ENCODE measurements around the gene MEIS2.

DNA sequence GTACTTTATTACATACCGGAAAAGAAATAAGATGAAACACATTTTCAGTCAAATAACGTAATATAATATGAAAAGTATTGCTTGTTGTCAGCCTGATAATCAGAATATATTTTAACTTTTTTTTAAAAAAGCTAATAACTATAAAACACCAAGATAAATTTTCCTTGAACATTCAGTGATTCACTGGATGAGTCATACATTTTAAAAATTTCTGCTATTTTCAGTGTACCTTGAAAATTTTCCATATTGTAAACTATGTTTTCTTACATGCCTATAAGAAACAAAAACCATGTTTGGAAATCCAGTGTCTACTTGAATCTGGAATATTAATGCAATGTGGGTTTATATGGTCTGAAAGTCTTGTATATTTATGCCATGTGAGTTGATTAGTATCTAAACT lies 36.3 kb upstream of the MEIS2 start:
- TF ChIP-seq, protein P1, sequence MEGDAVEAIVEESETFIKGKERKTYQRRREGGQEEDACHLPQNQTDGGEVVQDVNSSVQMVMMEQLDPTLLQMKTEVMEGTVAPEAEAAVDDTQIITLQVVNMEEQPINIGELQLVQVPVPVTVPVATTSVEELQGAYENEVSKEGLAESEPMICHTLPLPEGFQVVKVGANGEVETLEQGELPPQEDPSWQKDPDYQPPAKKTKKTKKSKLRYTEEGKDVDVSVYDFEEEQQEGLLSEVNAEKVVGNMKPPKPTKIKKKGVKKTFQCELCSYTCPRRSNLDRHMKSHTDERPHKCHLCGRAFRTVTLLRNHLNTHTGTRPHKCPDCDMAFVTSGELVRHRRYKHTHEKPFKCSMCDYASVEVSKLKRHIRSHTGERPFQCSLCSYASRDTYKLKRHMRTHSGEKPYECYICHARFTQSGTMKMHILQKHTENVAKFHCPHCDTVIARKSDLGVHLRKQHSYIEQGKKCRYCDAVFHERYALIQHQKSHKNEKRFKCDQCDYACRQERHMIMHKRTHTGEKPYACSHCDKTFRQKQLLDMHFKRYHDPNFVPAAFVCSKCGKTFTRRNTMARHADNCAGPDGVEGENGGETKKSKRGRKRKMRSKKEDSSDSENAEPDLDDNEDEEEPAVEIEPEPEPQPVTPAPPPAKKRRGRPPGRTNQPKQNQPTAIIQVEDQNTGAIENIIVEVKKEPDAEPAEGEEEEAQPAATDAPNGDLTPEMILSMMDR (conservative IDR thresholded peaks at IDR 0.05; ENCODE audit: low read depth in 2 of 2): no peak
- TF ChIP-seq JUNB (IDR thresholded peaks at IDR 0.05; ENCODE audit: unreplicated experiment): no peak
